Activated CD8-positive, alpha-beta memory T cell treated with anti-CD3 and anti-CD28 coated beads, Interleukin-2, amount 50 U/mL, for 48 hours (primary cell): ENCODE data around the gene HS6ST1.

Experiments used
- DNase-seq: peaks from one replicate; pipeline ENCODE4 v3.0.0-alpha.2; 2020

Gene HS6ST1

DNA sequence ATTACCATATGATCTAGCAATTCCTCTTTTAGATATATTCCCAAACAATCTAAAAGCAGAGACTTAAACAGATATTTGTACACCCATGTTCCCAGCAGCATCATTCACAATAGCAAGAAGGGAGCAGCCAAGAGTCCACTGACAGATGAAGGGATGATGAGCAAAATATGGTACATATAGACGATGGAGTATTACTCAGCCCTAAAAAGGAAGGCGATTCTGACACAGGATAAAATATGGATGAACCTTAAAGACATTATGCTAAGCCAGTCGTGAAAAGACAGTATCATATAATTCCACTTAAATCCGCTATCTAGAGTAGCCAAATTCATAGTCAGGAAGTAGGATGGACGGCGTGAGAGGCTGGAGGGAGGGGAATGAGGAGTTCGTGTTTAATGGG, 20.4 kb downstream of the HS6ST1 start:
- DNase-seq: no peak

GRCh38 chr2:128293870-128294455, 24.7 kb downstream of the HS6ST1 start:
- DNase-seq: no peak

DNA sequence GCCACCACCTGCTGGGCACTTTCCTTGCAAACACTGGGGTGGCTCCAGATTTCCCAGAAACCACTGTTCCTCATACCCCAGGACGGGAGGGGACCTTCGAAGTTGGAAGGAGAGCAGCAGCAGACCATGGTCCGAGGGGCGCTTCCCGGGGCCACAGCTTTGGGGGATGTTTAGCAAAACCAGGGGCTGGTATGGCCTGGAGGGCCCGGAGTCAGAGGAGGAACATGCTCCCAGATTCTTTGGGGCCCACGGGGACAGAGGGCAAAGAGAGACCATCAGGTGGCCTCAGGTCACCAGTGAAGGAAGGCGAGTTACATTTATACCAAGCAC, 25.3 kb downstream of the HS6ST1 start:
- no peak for DNase-seq

GRCh38 chr2:128292599-128293425, 25.9 kb downstream of the HS6ST1 start:
- DNase-seq: no peak

GRCh38 chr2:128291844-128292598, 26.6 kb downstream of the HS6ST1 start:
- DNase-seq: no peak

DNA sequence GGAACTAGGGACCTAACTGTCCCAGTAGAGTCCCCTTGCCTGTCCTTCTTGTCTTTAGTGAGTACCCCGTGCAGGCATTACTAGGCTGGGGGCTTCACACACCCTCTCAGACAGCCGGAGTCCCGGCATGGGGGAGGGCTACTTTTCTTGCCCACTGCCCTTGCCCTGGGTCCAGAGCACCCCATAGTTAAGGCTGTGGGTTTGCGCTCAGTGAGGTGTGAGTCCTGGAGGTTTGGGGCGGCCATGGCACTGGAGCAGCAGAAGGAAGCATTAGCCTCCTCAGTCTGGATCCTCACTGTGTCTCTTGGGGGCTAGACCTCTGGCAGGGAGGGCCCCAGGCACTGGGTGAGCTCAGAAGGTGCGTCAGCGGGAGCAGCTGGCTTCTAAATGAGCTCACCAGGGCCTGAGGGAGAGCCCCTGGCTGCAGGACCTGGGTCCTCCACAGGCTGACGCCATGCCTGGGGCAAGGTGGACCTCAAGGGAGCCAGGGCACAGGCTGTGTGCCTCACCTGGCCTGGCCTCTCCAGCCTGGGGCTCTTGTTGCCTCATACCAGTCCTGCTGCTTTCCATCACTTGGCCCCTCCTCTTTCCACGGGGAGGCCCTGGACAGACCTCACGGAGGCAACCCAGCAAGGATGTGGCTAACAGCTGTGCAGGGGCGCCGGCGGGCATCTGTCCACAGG, 27.4 kb downstream of the HS6ST1 start:
- no peak for DNase-seq

- no peak for DNase-seq
Observed at GRCh38 chr2:128290356-128290755, 28.3 kb downstream of the HS6ST1 start.

DNA sequence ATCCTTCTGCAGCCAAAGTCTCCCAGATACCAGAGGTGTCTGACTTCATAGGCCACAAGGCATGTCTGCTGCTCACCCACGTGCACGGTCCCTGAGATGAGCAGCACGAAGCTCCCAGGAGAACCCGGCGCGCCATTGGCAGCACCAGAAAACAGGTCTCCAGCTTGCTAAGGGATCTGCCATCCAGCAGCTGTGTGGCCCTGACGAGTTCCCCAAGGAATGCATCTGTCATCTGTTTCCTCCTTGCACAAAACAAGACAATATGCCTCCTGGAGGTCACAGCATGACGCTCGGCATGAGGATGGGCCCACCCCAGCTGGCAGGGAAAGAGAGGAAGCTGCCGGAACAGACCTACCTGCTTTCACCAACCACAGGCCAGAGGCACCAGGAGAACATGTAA, 29.2 kb downstream of the HS6ST1 start:
- no peak for DNase-seq

DNA sequence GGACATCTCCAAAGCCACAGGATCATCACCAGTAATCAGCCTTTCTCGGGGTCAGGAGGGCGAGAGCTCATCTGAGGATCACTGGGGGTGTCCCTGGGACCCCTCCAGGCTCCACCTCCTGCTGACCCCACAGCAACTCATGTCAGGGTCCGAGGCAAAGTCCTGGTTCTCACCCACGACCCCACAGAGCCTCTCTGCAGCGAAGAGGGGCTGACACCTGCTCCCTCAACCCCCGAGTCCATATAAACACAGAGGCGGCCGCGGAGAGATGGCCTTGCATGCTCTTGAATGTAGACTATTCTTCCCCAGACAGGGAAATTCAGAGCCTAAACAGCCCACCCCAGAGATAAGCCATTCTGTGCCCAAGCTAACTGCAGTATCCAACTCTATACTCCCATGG, 29.9 kb downstream of the HS6ST1 start:
- DNase-seq: no peak

DNA sequence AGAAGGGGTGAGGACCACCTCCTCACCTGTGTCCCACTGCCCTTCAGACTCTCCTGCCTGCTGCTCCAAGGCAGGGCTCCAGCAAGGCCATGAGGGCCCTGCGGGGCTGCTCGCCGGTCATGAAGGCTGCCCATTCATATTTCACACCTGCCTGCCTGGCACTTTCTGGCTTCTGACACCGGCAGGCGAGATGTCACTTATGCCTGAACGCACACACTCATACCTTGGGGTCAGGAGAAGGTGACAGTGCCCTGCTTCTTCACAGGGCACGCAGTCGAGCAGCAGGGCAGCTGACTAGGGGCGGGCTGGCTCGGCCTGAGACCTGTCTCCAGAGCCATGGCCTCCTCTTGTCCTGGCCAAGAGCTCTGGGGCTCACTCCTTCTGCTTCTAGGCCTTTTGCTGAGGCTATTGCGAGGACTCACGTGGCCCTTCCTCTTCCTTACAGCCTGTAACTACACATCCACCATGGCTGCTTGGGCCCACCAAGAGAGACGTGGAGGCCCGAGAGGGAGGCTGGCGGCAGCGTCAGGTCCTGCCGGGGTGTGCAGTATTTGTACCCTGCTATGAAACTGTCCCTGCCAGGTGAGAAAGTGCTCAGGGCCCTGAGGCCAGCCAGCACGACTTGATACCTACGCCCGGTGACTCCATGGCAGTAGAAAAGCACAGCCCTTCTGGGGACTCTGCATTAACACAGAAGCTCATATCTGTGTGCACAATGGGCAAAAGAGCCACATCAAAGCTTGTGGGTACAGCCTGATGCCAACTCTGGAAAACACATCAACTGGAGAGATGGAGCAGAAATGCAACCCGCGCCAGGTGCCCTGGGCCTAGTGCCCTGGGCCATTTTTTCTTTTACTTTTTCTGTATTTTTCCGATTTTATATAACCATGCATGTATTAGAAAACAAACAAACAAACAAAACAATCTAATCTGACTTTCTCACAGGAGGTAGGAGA, 30.6 kb downstream of the HS6ST1 start:
- DNase-seq: no peak

DNA sequence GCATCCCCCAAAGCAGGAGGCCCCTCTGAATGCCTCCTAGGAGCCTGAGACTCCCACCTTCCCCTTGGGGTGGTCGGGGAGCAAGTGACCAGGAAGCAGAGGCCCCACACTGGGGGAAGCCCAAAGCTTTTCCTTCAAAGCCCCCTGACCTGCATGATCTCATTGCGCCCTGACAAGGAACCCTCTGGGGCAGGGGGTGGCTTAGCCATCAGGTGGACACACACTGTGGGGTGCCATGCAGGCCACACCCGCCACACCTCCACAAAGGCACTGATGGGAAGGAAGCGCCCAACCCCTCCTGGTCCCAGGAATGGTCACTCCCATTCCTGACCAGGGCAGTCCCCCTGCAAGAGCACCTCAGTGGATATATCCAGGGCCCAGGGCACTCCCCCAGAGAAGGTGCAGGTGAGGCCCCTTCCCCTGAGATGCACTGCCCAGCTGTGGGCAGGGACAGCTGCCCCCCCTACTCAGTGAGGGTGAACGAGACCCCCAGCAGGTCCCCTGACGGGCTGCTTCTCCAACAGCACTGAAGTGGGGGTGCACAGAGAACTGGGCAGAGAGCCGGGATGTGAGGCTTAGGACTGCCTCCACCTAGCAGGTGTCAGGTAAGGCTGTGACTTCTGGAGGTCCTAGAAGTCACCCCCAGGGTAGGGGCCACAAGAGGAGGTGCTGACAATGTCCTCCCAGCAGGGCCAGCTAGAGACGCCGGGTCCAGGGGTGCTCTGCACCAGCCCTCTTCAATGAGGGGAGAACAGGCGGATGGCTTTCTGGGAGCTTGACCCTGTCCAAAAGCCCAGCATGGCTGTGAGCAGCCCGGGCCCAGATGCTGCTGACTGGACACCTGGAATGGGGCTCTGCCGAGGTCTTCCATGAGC, 31.5 kb downstream of the HS6ST1 start:
- no peak for DNase-seq

GRCh38 chr2:128286011-128286721, 32.5 kb downstream of the HS6ST1 start:
- DNase-seq: no peak

DNA sequence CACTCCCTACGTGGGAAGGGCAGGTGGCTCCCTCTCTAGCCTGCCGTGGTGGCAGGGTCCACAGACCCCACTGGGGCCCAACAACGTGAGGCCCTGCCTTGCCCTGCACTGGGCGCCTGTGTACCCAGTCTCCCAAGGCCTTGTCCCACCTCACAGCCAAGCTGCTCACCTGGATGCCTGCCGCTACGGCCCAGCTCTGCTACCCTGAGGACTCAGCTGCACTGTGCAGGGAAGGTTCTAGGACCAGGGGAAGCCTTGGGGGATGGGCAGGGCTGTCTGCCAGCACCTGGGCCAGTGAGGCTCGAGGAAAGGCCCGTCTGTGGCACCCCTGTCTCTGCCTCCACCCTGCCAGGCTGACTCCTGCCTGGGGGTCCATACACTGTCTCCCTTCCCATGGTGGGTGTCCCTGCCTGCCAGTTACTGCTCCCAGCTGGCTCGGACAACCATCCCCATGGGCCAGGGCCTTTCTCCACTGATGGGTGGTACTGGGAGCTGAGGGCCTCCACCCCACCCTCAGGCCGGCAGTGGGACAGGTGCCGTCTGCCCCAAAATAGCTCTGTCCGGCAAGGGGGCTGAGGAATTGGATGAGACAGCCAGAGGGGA, 33.2 kb downstream of the HS6ST1 start:
- no peak for DNase-seq

DNA sequence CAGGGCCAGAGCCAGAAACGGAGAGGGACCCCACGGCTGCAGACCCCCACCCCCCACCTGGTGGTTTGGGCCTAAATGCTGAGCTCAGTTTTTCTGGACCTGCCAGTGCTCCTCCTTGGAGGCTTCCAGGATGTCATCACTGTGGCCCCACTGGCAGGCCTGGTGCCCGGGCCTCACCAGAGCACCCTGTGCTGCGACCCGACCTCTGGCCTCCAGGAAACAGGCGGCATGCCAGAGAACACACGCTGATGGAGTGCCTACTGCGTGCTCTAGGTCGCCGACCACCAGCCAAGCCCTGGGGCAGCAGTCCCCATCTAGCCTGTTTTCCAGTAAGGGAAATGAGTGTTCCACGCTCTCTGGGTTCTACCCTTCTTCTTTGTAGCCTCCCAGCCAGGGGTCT, 33.8 kb downstream of the HS6ST1 start:
- no peak for DNase-seq

DNA sequence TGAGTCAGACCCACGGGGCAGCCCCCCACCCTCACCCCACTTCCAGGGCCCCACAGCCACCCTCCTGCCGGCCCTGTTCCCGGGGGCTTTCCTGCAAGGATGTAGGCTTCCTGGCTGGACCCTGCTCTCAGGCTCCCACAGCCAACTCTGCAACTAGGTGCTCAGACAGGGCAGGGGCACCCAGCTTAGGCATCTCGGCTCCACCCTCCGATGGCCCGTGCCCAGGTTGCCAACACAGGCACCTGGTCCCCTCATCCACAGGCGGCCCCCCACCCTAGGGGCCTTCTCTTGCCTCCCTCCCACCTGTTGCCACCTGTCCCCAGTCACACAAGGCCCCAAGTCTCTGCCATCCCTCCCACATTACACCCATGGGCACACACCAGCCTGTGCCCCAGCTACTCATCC, 34.6 kb downstream of the HS6ST1 start:
- DNase-seq: no peak

- DNase-seq: no peak
Observed at GRCh38 chr2:128282976-128283810, 35.5 kb downstream of the HS6ST1 start.

DNA sequence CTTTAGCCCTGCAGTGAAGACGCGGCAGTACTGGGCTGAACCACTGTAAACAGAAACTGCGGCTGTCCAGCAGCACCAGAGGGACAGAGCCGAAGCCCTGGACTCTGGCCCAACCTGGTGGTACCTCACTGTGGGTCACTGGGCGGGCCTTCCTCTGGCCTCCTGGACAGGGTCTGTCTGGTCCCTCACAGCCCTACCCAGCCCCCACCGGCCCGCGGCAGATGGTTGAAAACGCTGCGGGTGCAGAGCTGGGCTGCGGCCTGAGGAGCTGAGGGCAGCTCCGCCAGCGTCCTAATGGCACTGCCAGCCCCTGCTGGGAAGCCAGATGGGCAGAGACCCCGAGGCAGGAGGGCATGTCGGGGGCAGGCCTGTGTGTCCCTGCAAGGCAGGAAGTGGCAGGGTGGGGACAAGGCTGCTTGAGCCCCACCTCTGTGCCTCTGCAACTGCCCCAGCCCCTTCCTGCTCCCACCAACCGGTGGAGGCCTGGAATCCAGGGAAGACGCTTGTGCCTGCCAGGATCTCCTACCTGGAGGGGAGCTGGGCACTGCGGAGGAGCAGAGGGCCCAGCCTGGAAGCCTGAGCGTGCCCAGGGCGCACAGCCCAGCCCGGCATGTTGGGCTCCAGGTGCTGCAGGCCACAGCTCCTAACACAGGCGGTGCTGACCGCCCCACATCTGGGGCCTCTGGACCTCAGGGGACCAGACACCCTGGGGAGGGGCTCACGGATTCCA, 36.3 kb downstream of the HS6ST1 start:
- no peak for DNase-seq

DNA sequence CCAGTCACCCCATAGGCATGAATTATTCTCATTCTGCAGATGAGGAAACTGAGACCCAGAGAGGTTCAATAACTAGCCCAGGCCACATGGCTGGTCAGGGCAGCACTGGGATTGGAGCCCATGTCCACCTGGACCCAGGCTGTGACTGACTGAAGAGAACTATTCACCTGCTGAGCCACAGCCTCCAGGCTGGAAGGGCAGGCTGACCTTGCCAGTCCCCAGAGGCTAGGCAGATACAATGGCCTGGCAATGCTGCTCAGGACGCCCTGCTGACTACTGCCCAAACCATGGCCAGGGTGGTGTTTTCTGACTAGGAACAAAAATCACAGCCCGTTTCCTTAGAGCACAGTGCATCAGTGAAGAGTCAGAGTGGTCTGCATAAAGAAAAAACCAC, 36.8 kb downstream of the HS6ST1 start:
- DNase-seq: no peak

DNA sequence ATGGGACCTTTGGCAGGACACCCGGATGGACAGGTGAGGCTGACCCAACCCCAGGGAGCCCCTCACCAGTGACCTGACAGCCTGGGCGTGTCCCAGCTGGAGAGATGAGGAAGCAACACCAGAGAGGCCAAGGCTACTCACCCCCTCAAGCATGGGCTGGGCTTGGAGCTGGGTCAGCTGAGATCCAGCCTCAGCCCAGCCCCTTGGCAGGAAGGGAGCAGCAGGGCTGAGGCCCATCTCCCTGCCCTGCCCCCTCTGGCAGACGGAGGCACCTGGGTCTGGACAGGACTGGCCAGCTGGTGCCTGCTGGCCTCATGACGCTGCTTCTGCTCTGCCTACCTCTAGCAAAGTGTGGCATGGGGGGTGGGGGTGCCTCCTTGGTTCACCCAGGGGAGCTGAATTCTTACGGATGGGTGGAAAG, 37.8 kb downstream of the HS6ST1 start:
- DNase-seq: no peak
